HepG2 (cell line): ENCODE data around the gene LMOD2. TPM values are rescaled to one million over a fixed set of nuclear protein-coding genes. Genes with fewer than 3 reads are reported as not detected.

Experiments
- ATAC-seq: fragments of 200-7000 bp; cut with Tn5 transposase; 3 replicates; pipeline ENCODE4 v1.9.1; 2020; ENCODE audit warnings: mild to moderate bottlenecking, moderate library complexity
- BruUV-seq: library from RNA; stranded (reverse); fragments of 400-500 nt; replicated peaks from 2 replicates; lab custom pipeline; 2021; lab: Mats Ljungman, UMichigan
- CTCF ChIA-PET: fragments of 300-600 bp; formaldehyde crosslinking; extraction: SDS; loops from one replicate; lab custom pipeline; 2021; ENCODE audit warnings: low total read pairs, inconsistent platforms, low intra/inter-chr PET ratio; lab: Yijun Ruan, JAX
- POLR2A ChIA-PET: fragments of 350-600 bp; sonication (Branson Sonifier 250); formaldehyde crosslinking; loops from one replicate; lab custom pipeline; 2020; ENCODE audit warnings: antibody characterized with exemption, inconsistent platforms; lab: Yijun Ruan, JAX
- DNase-seq: peaks from one replicate; pipeline ENCODE4 v3.0.0-alpha.2; 2015; ENCODE audit warnings: low spot score
- FAIRE-seq: peaks from 3 replicates; lab custom pipeline; 2011; peaks lifted over from hg19 to GRCh38; lab: Jason Lieb, UNC
- H2AFZ ChIP-seq: one replicate; pipeline ENCODE4 v1.6.1; 2011; ENCODE audit warnings: low read length, inconsistent platforms
- H3K27ac ChIP-seq: fragments of 300-600 bp; 3 replicates; pipeline ENCODE4 v1.8.0; 2011; ENCODE audit warnings: mixed run types, mild to moderate bottlenecking, mixed read lengths, low read length, inconsistent platforms; ENCODE audit not compliant: insufficient read depth; ENCODE audit errors: extremely low read length
- H3K27me3 ChIP-seq, 2 experiments: fragments of 200-600 bp in 1 of 2; 2 replicates in 1 of 2; 3 replicates in 1 of 2; pipeline versions ENCODE4 v1.6.0 to v1.8.0; 2011; ENCODE audit warnings: low read length in 2 of 2, mild to moderate bottlenecking in 2 of 2, moderate library complexity in 2 of 2, inconsistent platforms in 1 of 2; ENCODE audit not compliant: insufficient read depth in 2 of 2, control insufficient read depth in 1 of 2
- H3K36me3 ChIP-seq, 2 experiments: fragments of 200-600 bp in 1 of 2; replicated peaks in 1 of 2; 2 replicates in 1 of 2; 3 replicates in 1 of 2; pipeline versions ENCODE4 v1.5.1 to v1.8.0; 2011; ENCODE audit warnings: low read length in 2 of 2, inconsistent platforms in 1 of 2; ENCODE audit not compliant: insufficient read depth in 2 of 2, control insufficient read depth in 1 of 2
- H3K4me1 ChIP-seq: 2 replicates; pipeline ENCODE4 v1.5.1; 2012; ENCODE audit warnings: low read length, inconsistent platforms; ENCODE audit not compliant: insufficient read depth
- H3K4me2 ChIP-seq: 2 replicates; pipeline ENCODE4 v1.6.0; 2011; ENCODE audit warnings: low read depth, low read length, inconsistent platforms
- H3K4me3 ChIP-seq, 3 experiments: fragments of 200-600 bp in 1 of 3; sonication (generic), shearing (Covaris generic) in 1 of 3; replicated peaks in 1 of 3; 2 replicates each; pipeline ENCODE4 v1.5.1; 2011 to 2016; ENCODE audit warnings: low read length in 3 of 3, inconsistent platforms in 2 of 3, low read depth in 2 of 3, mild to moderate bottlenecking in 2 of 3, control low read depth in 1 of 3, mixed read lengths in 1 of 3; ENCODE audit not compliant: insufficient read depth in 1 of 3
- H3K79me2 ChIP-seq: one replicate; pipeline ENCODE4 v1.6.1; 2011; ENCODE audit warnings: low read length, inconsistent platforms; ENCODE audit not compliant: insufficient read depth
- H3K9ac ChIP-seq: 2 replicates; pipeline ENCODE4 v1.6.0; 2011; ENCODE audit warnings: mild to moderate bottlenecking, low read depth, low read length, inconsistent platforms; ENCODE audit not compliant: insufficient read depth
- H3K9me3 ChIP-seq: 2 replicates; pipeline ENCODE4 v1.5.1; 2012; ENCODE audit warnings: mild to moderate bottlenecking, low read length
- H4K20me1 ChIP-seq: 2 replicates; pipeline ENCODE4 v1.6.0; 2011; ENCODE audit warnings: inconsistent platforms, mild to moderate bottlenecking, low read length, moderate library complexity; ENCODE audit not compliant: insufficient read depth
- CEBPG ChIP-seq: IDR thresholded peaks from 2 replicates; pipeline ENCODE4 v1.6.1; 2016
- ESRRA ChIP-seq: sonication (generic); formaldehyde crosslinking; IDR thresholded peaks from 2 replicates; pipeline ENCODE4 v1.5.1; 2020; ENCODE audit warnings: mild to moderate bottlenecking, low read depth, missing genetic modification reagents
- ETV5 ChIP-seq: IDR thresholded peaks from 2 replicates; pipeline ENCODE4 v1.6.1; 2018; ENCODE audit warnings: missing biosample characterization, missing genetic modification reagents, inconsistent platforms, borderline replicate concordance
- FOXK2 ChIP-seq: fragments of 450-650 bp; IDR thresholded peaks from 2 replicates; pipeline ENCODE4 v1.6.1; 2016
- NAIF1 ChIP-seq: sonication (generic); formaldehyde crosslinking; IDR thresholded peaks from 2 replicates; pipeline ENCODE4 v1.5.0; 2020; ENCODE audit warnings: mild to moderate bottlenecking, missing genetic modification reagents, borderline replicate concordance
- NFAT5 ChIP-seq: sonication (generic); formaldehyde crosslinking; IDR thresholded peaks from 2 replicates; pipeline ENCODE4 v1.4.0; 2020; ENCODE audit warnings: missing genetic modification reagents
- NFKBIZ ChIP-seq: IDR thresholded peaks from 2 replicates; pipeline ENCODE4 v1.6.1; 2018; ENCODE audit warnings: missing genetic modification reagents, missing compliant biosample characterization
- NR3C1 ChIP-seq: sonication (generic); formaldehyde crosslinking; IDR thresholded peaks from 2 replicates; pipeline ENCODE4 v1.4.0; 2020; ENCODE audit warnings: missing genetic modification reagents
- PAF1 ChIP-seq: IDR thresholded peaks from 2 replicates; pipeline ENCODE4 v1.6.1; 2016; ENCODE audit warnings: missing genetic modification reagents, missing compliant biosample characterization
- ZXDC ChIP-seq: sonication (generic); formaldehyde crosslinking; IDR thresholded peaks from 2 replicates; pipeline ENCODE4 v1.5.0; 2020; ENCODE audit warnings: mild to moderate bottlenecking, missing genetic modification reagents
- WGBS: methylation state at CpG from one replicate; pipeline ENCODE4 v1.1.6; 2017; ENCODE audit warnings: low lambda C conversion rate; 5-methylcytosine and 5-hydroxymethylcytosine counted together
- in situ Hi-C: cut with HindIII; loops from 2 replicates; pipeline ENCODE4 v1.10.0; 2017; ENCODE audit warnings: low pct_unique_long_range_greater_than_20kb; ENCODE audit not compliant: extremely low pct_ligation_motif_present
- intact Hi-C: fragments of 100-400 bp; cut with micrococcal nuclease; formaldehyde crosslinking; loops from one replicate; pipeline ENCODE4 v1.10.0; 2022; ENCODE audit not compliant: unreplicated experiment
- polyA plus RNA-seq, 8 experiments: library from polyadenylated mRNA; depleted of rRNA in 3 of 8; stranded (reverse) in 7 of 8; unstranded in 1 of 8; fragments of >200 nt; fragmentation: Illumina TruSeq in 4 of 8; extraction: Trizol in 4 of 8; gene quantifications; 2 replicates each; pipeline versions ENCODE4 v1.2.1 to v1.2.3, GENCODE V29; 2011 to 2016; ENCODE audit warnings: low read depth in 4 of 8, missing spikeins in 1 of 8, mixed read lengths in 1 of 8; ENCODE audit not compliant: insufficient read depth in 1 of 8
- total RNA-seq, 5 experiments: library from RNA; depleted of rRNA; stranded (reverse); fragments of >200 nt; fragmentation: Illumina TruSeq; extraction: Trizol; gene quantifications; 2 replicates each; pipeline ENCODE4 v1.2.3, GENCODE V29; 2016; ENCODE audit warnings: low read depth in 1 of 5
- TF ChIP-seq, protein P1 (sequence below): sonication (generic); formaldehyde crosslinking; IDR thresholded peaks from 2 replicates; pipeline ENCODE4 v1.5.0; 2020; ENCODE audit warnings: missing genetic modification reagents
- TF ChIP-seq, protein P2 (sequence below): sonication (generic); formaldehyde crosslinking; IDR thresholded peaks from 2 replicates; pipeline ENCODE4 v1.5.0; 2020; ENCODE audit warnings: missing genetic modification reagents
- TF ChIP-seq, protein P3 (sequence below): IDR thresholded peaks from 2 replicates; pipeline ENCODE4 v1.6.1; 2016; ENCODE audit warnings: mild to moderate bottlenecking, missing biosample characterization, missing genetic modification reagents

The LMOD2 gene
- total and polyA plus RNA-seq, 2 of the 13 experiments (the other 11 are each of a cell fraction or from before 2014, with no cell fraction given), result not detected

DNA sequence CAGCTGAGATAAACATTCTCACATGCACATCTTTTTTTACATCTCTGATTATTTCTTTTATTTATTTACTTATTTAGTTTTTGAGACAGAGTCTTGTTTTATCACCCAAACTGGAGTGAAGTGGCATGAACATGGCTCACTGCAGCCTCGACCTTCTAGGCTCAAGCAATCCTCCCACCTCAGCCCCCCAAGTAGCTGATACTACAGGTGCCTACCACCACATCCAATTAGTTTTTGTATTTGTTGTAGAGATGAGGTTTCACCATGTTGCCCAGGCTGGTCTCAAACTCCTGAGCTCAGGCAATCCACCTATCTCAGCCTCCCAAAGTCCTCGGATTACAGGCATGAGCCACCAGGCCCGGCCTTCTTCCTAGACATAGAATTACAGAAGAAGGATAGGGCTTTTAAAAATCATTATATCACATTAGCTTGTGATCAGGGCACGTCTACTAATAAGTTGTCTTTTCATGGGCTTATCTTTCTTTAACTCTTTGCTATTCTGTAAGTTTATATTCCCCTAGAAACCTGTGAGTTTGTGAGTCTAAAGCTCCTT, 48.2 kb upstream of the LMOD2 start:
- no TSS peak for BruUV-seq
- DNase-seq (no peak), FAIRE-seq (no peak), ATAC-seq (no peak)
- peaks cover 9% of the 10 kb centered on the region for H3K4me1 ChIP-seq
- H3K79me2 ChIP-seq, result no peaks in the 10 kb centered on the region
- no peak overlapping the region for H3K4me2 ChIP-seq
- H3K9me3 ChIP-seq, result no peaks in the 10 kb centered on the region
- ChIA-PET CTCF (no interaction called here), POLR2A (no interaction called here)
- H4K20me1 ChIP-seq, result no peaks in the 10 kb centered on the region
- no peak overlapping the region for H3K27ac ChIP-seq
- in situ Hi-C loops, result no loop called here
- no peak overlapping the region for H3K9ac ChIP-seq
- H3K27me3 ChIP-seq, result no peaks in the 10 kb centered on the region
- no peaks in the 10 kb centered on the region for H3K36me3 ChIP-seq
- no peak overlapping the region for H3K4me3 ChIP-seq
- no peak overlapping the region for H2AFZ ChIP-seq
- 5% methylated on average over 4 of the region's 4 CpGs for WGBS
- intact Hi-C loops, result no loop called here
- TF ChIP-seq ZXDC (CRISPR knock-in tag) (no peak), NFKBIZ (CRISPR knock-in tag) (no peak), ETV5 (no peak), CEBPG (CRISPR knock-in tag) (no peak), NR3C1 (CRISPR knock-in tag) (no peak), FOXK2 (no peak), NFAT5 (no peak), ESRRA (CRISPR knock-in tag) (no peak), PAF1 (CRISPR knock-in tag) (no peak), NAIF1 (CRISPR knock-in tag) (no peak)
- TF ChIP-seq, protein P1, sequence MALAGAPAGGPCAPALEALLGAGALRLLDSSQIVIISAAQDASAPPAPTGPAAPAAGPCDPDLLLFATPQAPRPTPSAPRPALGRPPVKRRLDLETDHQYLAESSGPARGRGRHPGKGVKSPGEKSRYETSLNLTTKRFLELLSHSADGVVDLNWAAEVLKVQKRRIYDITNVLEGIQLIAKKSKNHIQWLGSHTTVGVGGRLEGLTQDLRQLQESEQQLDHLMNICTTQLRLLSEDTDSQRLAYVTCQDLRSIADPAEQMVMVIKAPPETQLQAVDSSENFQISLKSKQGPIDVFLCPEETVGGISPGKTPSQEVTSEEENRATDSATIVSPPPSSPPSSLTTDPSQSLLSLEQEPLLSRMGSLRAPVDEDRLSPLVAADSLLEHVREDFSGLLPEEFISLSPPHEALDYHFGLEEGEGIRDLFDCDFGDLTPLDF (CRISPR knock-in tag), result no peak
- TF ChIP-seq, protein P2, sequence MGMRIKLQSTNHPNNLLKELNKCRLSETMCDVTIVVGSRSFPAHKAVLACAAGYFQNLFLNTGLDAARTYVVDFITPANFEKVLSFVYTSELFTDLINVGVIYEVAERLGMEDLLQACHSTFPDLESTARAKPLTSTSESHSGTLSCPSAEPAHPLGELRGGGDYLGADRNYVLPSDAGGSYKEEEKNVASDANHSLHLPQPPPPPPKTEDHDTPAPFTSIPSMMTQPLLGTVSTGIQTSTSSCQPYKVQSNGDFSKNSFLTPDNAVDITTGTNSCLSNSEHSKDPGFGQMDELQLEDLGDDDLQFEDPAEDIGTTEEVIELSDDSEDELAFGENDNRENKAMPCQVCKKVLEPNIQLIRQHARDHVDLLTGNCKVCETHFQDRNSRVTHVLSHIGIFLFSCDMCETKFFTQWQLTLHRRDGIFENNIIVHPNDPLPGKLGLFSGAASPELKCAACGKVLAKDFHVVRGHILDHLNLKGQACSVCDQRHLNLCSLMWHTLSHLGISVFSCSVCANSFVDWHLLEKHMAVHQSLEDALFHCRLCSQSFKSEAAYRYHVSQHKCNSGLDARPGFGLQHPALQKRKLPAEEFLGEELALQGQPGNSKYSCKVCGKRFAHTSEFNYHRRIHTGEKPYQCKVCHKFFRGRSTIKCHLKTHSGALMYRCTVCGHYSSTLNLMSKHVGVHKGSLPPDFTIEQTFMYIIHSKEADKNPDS (CRISPR knock-in tag), result no peak
- TF ChIP-seq, protein P3, sequence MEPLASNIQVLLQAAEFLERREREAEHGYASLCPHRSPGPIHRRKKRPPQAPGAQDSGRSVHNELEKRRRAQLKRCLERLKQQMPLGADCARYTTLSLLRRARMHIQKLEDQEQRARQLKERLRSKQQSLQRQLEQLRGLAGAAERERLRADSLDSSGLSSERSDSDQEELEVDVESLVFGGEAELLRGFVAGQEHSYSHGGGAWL, result no peak
